Thyroid gland (tissue), 4 donors: ENCODE data around the gene RAB36. TPM values are rescaled to one million over a fixed set of nuclear protein-coding genes. Genes with fewer than 3 reads are reported as not detected.

Experiments used
- DNase-seq, 2 donors: peaks; one replicate each; pipeline ENCODE4 v3.0.0-alpha.2; 2019
- H3K27ac ChIP-seq, 3 donors: fragments of 200-600 bp; sonication (generic); 1 replicate in 2 of 3; 2 replicates in 1 of 3; pipeline ENCODE4 v1.5.1; 2016 to 2019; ENCODE audit warnings: mild to moderate bottlenecking in 1 of 3, moderate library complexity in 1 of 3
- H3K27me3 ChIP-seq: fragments of 200-600 bp; sonication (generic); one replicate; pipeline ENCODE4 v1.5.1; 2019
- H3K36me3 ChIP-seq, 2 donors: fragments of 200-600 bp; sonication (generic); one replicate each; pipeline ENCODE4 v1.5.1; 2016 to 2019
- H3K4me1 ChIP-seq, 2 donors: fragments of 200-600 bp; sonication (generic); one replicate each; pipeline ENCODE4 v1.5.1; 2017 to 2019
- H3K4me3 ChIP-seq, 3 donors: fragments of 200-600 bp; sonication (generic); replicated peaks in 1 of 3; 1 replicate in 2 of 3; 2 replicates in 1 of 3; pipeline ENCODE4 v1.5.1; 2016; ENCODE audit warnings: mild to moderate bottlenecking in 1 of 3
- H3K9me3 ChIP-seq: fragments of 200-600 bp; sonication (generic); one replicate; pipeline ENCODE4 v1.5.1; 2017
- POLR2A ChIP-seq, 2 donors: fragments of 450-650 bp; IDR thresholded peaks; one replicate each; pipeline ENCODE4 v1.6.1; 2017; ENCODE audit warnings: antibody characterized with exemption in 2 of 2, mild to moderate bottlenecking in 2 of 2, moderate library complexity in 1 of 2
- WGBS, 2 donors: methylation state at CpG; one replicate each; pipeline ENCODE4 v1.1.5; 2017; 5-methylcytosine and 5-hydroxymethylcytosine counted together
- intact Hi-C: fragments of 100-400 bp; cut with DNase I; formaldehyde crosslinking; loops from one replicate; pipeline ENCODE4 v1.15.1; 2023
- total RNA-seq, 4 donors: library from RNA; depleted of rRNA; stranded (reverse); fragments of >200 nt; gene quantifications; one replicate each; pipeline ENCODE4 v1.2.3, GENCODE V29; 2016
- TF ChIP-seq, protein P1 (sequence below), 6 experiments: fragments of 200-600 bp in 3 of 6; fragments of 450-650 bp in 3 of 6; sonication (generic) in 3 of 6; IDR thresholded peaks; one replicate each; pipeline ENCODE4 v1.5.1; 2016 to 2019; ENCODE audit warnings: antibody characterized with exemption in 6 of 6, mild to moderate bottlenecking in 2 of 6, inconsistent platforms in 1 of 6, moderate library complexity in 1 of 6

The RAB36 gene
- total RNA-seq, 4 donors from 2014 or later = 10.9 to 33.4 (median 27.8) TPM

- TF ChIP-seq POLR2A (IDR thresholded peaks at IDR 0.05) = no peak
- TF ChIP-seq, protein P1, sequence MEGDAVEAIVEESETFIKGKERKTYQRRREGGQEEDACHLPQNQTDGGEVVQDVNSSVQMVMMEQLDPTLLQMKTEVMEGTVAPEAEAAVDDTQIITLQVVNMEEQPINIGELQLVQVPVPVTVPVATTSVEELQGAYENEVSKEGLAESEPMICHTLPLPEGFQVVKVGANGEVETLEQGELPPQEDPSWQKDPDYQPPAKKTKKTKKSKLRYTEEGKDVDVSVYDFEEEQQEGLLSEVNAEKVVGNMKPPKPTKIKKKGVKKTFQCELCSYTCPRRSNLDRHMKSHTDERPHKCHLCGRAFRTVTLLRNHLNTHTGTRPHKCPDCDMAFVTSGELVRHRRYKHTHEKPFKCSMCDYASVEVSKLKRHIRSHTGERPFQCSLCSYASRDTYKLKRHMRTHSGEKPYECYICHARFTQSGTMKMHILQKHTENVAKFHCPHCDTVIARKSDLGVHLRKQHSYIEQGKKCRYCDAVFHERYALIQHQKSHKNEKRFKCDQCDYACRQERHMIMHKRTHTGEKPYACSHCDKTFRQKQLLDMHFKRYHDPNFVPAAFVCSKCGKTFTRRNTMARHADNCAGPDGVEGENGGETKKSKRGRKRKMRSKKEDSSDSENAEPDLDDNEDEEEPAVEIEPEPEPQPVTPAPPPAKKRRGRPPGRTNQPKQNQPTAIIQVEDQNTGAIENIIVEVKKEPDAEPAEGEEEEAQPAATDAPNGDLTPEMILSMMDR (IDR thresholded peaks at IDR 0.05) = no peak
- no peaks in the 10 kb centered on the region for H3K27me3 ChIP-seq
- H3K36me3 ChIP-seq = no peaks in the 10 kb centered on the region
- H3K4me3 ChIP-seq = no peak overlapping the region
- peaks cover 0 to 4% of the 10 kb centered on the region in 2 donors for H3K4me1 ChIP-seq
- intact Hi-C loops = loop anchor here (5.0 kb wide), 1 partner anchor 279 kb away; no protein-coding TSS in a partner anchor
- no peak overlapping the region for H3K27ac ChIP-seq
- H3K9me3 ChIP-seq = no peaks in the 10 kb centered on the region
- DNase-seq = no peak
- WGBS, 2 donors = 88 to 92% methylated on average over 11 to 13 of the region's 14 CpGs
These were observed 18.9 kb upstream of the RAB36 start for GRCh38 chr22:23126165-23127054.

DNA sequence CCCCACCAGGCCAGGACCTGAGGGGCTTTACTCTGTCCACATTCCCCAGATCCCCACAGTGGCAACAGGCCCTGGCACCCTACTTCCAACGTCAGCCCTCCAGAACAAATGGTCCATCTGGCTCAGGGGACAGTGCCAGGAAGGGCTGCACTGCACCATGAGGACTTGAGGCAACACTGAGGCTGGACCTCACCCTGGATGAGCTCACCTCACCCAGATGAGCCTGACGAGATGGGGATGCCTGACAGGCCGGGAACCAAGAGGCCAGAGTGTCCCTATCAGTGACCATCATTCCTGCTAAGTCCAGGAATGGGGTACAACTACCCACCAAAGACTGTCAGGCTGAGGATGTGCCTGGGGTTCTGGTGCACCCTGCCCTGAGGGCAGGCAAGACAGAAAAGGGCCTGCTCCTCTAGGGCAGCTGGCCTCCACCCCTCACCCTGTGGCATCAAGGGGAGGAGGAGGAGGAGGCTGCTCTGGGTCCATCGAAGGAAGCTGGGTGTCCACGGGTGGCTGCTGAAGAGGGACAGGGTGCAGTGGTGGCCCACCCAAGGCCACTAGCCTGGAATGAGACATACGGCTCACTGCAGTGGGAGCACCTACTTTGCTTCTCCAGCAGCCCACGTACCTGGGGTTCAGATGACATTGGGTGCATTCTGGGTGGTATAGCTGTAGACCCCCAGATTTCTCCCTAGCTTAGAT is 18.1 kb upstream of the RAB36 start:
- Histone ChIP-seq H3K36me3 (no peaks in the 10 kb centered on the region), H3K27ac (no peak overlapping the region), H3K4me1 (peaks cover 0 to 4% of the 10 kb centered on the region in 2 donors), H3K9me3 (no peaks in the 10 kb centered on the region), H3K4me3 (no peak overlapping the region), H3K27me3 (no peaks in the 10 kb centered on the region)
- WGBS, 2 donors = 94 to 95% methylated on average over 5 to 7 of the region's 7 CpGs
- intact Hi-C loops = loop anchor here (5.0 kb wide), 1 partner anchor 280 kb away; no protein-coding TSS in a partner anchor
- no peak for DNase-seq
- TF ChIP-seq, protein P1 (IDR thresholded peaks at IDR 0.05) = no peak
- TF ChIP-seq POLR2A (IDR thresholded peaks at IDR 0.05) = no peak

DNA sequence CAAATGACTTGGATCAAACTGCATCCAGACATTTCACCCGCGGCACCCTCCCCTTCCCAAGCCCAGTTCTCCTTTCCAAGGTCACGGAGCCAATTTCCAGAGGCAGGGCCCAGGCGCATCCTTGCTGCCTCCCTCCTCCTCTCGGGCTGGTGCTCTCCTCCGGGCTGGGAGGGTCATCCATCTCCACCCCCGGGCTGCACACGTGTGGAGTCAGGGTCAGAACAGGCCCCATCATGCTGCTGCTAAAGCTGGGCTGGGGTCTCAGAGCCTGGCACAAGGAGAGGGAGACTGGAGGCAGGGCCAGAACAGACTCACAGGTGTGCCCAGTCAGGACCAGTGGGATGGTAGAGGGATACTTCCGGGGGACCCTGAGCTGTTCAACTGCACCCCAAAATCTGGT is 17.5 kb upstream of the RAB36 start:
- intact Hi-C loops = loop anchor here (2.0 to 5.0 kb wide), 2 partner anchors 169 to 280 kb away; no protein-coding TSS in a partner anchor
- 80 to 82% methylated on average over 8 to 9 of the region's 9 CpGs for WGBS, 2 donors
- H3K27ac ChIP-seq = no peak overlapping the region

DNA sequence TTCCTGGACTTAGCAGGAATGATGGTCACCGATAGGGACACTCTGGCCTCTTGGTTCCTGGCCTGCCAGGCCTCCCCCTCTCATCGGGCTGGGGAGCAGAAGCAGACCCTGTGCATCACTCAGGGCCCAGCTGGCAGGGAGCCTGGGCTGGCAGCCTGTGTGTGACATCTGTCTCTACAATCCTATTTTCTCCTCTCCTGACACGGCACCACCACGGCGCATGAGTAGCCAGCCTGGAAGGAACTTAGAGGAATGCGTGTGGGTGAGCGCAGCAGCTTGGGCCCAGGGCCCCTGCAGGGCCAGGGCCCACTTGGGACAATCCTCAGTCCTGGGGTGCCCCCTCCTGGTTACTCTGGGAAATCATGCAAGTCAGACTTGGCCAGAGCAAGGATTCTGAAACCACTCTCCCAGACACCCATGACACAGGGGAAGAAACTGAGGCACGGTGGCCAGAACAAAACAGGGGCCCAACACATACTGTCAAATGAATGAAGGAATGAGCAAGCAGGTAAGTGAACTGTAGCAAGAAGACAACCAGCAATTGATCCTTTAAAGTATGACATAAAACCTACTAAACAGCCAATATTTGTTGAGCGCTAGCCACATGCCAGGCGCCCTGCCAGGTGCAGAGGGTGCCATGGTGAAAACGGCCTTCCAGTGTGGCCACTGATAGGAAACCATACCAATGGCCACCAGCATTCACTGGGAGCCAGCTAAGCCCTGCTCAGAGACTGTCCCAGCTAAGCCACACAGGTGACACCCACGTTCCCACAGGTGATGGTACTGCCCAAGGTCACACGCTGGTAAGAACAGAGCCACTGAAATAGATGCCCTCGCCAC is 16.8 kb upstream of the RAB36 start:
- H3K36me3 ChIP-seq = no peaks in the 10 kb centered on the region
- whole genome bisulfite sequencing, 2 donors = 37 to 42% methylated on average over 8 to 12 of the region's 14 CpGs

More for the DNA sequence above, 17.5 kb upstream of the RAB36 start:
- Histone ChIP-seq H3K36me3 (no peaks in the 10 kb centered on the region), H3K9me3 (no peaks in the 10 kb centered on the region), H3K27me3 (no peaks in the 10 kb centered on the region), H3K4me1 (peaks cover 0 to 4% of the 10 kb centered on the region in 2 donors), H3K4me3 (no peak overlapping the region)
- TF ChIP-seq, protein P1 (IDR thresholded peaks at IDR 0.05) = no peak
- TF ChIP-seq POLR2A (IDR thresholded peaks at IDR 0.05) = no peak
- no peak for DNase-seq

More for the DNA sequence above, 16.8 kb upstream of the RAB36 start:
- TF ChIP-seq, protein P1 (IDR thresholded peaks at IDR 0.05) = peak; percentile 63 to 89 (median 79)
- no peak for TF ChIP-seq POLR2A (IDR thresholded peaks at IDR 0.05)
- Histone ChIP-seq H3K4me1 (peaks cover 0 to 4% of the 10 kb centered on the region in 2 donors), H3K27me3 (no peaks in the 10 kb centered on the region), H3K27ac (no peak overlapping the region), H3K9me3 (no peaks in the 10 kb centered on the region), H3K4me3 (no peak overlapping the region)
- peak; percentile 80 to 86 for DNase-seq
- intact Hi-C loops = loop anchor here (2.0 to 5.0 kb wide), 2 partner anchors 170 to 281 kb away; no protein-coding TSS in a partner anchor
